ENCODE data around the gene OR2S2.
"Not testable (repeated sequence)": the region's sequence is repeated elsewhere in the genome, so short reads cannot be mapped to it uniquely, and the experiment has no call there.

The OR2S2 gene

GRCh38 chr9:35935755-35936509, 22.0 kb downstream of the OR2S2 start:
- no peak for DNase-seq
- intact Hi-C loops (cut with DNase I) = no loop called here

DNA sequence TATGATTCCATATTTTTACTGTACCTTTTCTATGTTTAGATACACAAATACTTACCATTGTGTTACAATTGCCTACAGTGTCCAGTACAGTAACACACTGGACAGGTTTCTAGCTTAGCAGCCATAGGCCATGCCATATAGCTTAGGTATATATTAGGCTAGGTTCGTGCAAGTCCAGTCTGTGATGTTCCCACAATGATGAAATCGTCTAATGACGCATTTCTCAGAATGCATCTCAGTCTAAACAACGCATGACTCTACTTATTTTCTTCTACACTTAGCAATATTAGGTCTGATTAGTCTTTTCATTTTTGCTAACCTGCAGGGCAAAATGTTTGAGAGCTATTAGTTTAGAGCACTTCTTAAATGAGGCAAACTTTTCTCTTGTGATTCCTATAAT, 22.7 kb downstream of the OR2S2 start:
- no peak for DNase-seq
- intact Hi-C loops (cut with DNase I) = no loop called here

DNA sequence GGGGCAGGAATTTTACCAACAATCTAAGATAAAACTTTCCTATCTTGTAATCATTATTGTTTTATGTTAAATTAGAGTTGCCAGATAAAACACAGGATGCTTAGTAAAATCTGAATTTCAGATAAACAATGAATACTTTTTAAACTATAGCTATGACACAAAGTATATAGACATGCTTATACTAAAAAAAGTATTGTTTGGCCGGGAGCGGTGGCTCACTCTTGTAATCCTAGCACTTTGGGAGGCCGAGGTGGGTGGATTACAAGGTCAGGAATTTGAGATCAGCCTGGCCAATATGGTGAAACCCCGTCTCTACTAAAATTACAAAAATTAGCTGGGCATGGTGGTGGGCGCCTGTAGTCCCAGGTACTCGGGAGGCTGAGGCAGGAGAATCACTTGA, 23.9 kb downstream of the OR2S2 start:
- intact Hi-C loops (cut with DNase I); DNase-seq: not testable (repeated sequence)

- intact Hi-C loops (cut with DNase I) = no loop called here
- no peak for DNase-seq
Measured at GRCh38 chr9:35933550-35934067, 24.3 kb downstream of the OR2S2 start.

GRCh38 chr9:35932735-35933134, 25.2 kb downstream of the OR2S2 start:
- no peak for DNase-seq
- intact Hi-C loops (cut with DNase I) = no loop called here

DNA sequence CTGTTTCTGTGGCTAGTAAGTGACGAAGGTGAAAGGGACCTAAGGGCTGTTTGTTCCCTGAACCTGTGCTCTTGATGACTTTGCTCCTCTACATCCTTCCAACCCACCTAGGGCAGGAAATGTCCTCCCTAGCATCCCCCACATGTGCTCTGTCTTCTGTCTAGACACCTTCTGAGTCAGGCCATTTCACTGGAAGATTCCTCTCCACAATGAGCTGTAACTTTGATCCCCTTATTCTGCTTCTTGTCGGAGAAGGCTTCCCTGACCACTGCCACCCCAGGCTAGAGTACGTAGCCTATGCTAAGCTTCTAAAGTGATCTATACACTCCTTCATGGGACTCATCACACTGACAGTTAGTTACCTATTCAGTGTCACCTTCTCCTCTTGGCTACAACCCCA, 27.0 kb downstream of the OR2S2 start:
- intact Hi-C loops (cut with DNase I) = no loop called here
- DNase-seq = no peak

GRCh38 chr9:35930521-35930920, 27.4 kb downstream of the OR2S2 start:
- intact Hi-C loops (cut with DNase I) = no loop called here

GRCh38 chr9:35929453-35929718, 28.6 kb downstream of the OR2S2 start:
- DNase-seq = no peak
- intact Hi-C loops (cut with DNase I) = no loop called here

More at GRCh38 chr9:35930521-35930920, 27.4 kb downstream of the OR2S2 start:
- no peak for DNase-seq

GRCh38 chr9:35928591-35929452, 29.1 kb downstream of the OR2S2 start:
- DNase-seq = no peak
- intact Hi-C loops (cut with DNase I) = no loop called here

DNA sequence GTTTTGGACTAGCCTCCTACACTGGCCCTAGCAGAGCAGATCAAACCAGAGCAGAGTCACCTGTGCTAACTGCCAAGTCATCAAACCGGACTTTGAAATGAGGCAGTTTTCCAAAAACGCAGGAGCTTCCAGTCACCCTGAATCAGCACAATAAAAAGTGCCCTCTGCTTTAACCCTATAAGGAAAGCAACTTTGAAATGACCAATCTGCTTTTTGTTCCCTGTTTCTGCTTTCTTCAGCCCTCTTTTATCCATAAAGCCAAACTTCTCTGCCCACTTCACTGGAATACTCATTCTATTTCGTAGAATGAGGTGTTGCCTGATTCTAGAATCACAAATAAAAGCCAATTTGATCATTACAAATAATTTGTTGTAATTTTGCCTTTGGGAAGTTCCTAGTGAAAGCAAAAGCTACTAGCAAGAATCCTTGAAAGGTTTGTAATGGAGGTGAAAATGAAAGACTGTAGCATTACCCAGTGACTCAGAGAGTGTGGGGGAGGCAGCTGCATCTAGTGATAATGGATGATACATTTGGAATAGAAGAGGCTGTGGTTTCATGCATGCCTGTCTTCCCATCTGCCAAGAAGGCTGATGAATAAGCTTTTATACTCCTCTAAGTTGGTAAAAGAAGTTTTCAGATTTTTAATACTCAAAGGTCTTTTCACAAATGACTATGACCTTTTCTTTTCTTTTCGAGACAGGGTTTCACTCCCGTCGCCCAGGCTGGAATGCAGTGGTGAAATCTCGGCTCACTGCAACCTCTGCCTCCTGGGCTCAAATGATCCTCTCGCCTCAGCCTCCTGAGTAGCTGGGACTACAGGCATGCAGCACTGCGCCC, 33.8 kb downstream of the OR2S2 start:
- intact Hi-C loops (cut with DNase I) = no loop called here
- no peak for DNase-seq

- no peak for DNase-seq
- intact Hi-C loops (cut with DNase I) = no loop called here
Measured at GRCh38 chr9:35923598-35923926, 34.4 kb downstream of the OR2S2 start.

GRCh38 chr9:35920051-35920620, 37.8 kb downstream of the OR2S2 start:
- no peak for DNase-seq
- intact Hi-C loops (cut with DNase I) = no loop called here

DNA sequence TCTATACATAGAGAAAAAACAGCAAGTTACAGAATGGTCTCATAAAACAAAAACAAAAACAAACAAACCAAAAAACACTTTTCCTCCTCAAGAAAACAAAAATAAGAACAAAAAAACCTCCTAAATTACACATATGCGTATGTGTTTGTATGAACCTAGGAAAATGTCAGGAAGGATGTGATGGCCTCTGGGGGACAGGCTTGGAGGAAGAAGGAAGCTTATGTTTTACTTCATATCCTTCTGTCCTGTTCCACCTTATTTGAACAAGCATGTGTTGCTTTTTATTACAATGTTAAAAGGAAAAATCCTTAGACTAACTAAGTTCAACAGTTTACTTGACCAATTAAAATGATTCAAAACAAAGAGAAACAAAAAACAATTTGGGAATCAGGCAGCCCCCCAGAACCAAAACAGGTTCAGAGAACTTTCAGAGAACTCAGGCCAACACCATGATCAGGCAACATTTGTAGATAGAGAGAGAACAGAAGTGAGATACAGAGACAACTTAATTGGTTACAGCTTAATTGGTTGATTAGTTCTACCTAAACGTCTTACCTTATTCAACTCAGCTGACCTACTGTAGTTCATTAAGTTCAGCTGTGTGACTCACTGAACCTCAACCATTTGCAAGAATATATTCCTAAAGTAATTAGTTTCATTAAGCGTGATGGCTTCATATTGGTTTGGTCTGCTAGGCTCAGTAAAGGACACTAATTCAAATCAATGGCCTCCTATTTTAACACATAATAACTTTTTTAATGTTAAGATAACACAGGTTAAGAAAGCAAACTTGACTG, 38.5 kb downstream of the OR2S2 start:
- no peak for DNase-seq
- intact Hi-C loops (cut with DNase I) = no loop called here

GRCh38 chr9:35918780-35919179, 39.2 kb downstream of the OR2S2 start:
- intact Hi-C loops (cut with DNase I) = no loop called here
- DNase-seq = no peak

DNA sequence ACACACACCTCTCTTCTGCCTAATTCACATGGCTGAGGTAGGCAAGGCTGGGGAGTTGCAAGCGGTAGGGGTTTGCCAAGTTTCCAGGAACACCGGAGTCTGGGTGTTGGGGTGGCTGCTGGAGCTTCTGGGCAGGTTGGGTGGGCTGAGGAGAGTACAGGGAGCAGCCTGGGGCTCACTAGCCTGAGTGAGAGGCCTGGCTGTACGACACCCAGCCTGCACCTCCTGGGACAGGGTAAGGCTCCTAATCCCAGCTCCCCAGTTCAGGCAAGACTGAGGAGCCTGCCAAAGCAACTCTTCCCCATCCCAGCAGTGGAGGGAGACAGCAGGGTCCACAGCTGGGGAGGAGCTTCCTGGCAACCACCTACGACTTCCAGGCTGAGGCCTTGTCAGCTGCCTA, 40.7 kb downstream of the OR2S2 start:
- intact Hi-C loops (cut with DNase I) = no loop called here
- no peak for DNase-seq

GRCh38 chr9:35915681-35916294, 42.2 kb downstream of the OR2S2 start:
- intact Hi-C loops (cut with DNase I) = no loop called here

GRCh38 chr9:35914301-35914807, 43.6 kb downstream of the OR2S2 start:
- DNase-seq = no peak
- intact Hi-C loops (cut with DNase I) = no loop called here

More at GRCh38 chr9:35915681-35916294, 42.2 kb downstream of the OR2S2 start:
- no peak for DNase-seq

GRCh38 chr9:35913429-35913828, 44.5 kb downstream of the OR2S2 start:
- intact Hi-C loops (cut with DNase I); DNase-seq: not testable (repeated sequence)

DNA sequence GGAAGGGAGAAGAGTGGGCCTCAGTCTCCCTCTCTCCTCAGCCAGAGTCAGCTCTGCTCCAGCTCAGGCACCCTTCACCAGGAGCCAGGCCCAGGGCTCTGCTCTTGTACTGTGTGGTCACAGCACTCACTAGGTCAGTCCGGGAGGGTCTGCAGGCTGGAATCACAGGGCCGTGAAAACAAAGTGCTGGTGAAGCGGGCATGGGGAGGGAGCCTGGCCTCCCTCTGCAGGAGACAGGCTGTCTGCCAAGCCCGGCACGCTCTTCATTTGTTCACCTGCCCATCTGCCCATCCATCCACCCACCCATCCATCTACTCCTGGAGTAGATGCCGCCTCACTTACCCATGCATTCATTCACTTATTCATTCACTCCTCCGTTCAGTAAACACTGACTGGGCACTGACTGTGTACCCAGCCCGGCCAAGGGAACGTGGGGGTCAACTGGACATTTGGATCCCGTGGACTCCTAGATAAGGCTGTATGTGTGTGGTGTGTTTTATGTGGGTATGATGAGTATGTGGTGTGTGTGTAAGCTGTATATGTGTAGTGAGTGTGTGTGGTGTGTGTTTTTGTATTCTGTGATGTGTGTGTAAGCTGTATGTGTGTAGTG, 45.1 kb downstream of the OR2S2 start:
- intact Hi-C loops (cut with DNase I) = no loop called here
- no peak for DNase-seq
